Endothelial cell of umbilical vein (primary cell): ENCODE data around the gene AFP. TPM values are rescaled to one million over a fixed set of nuclear protein-coding genes. Genes with fewer than 3 reads are reported as not detected.

ENCODE experiments used
- BruUV-seq: library from RNA; stranded (reverse); fragments of 400-500 nt; replicated peaks from 2 replicates; lab custom pipeline; 2021; lab: Mats Ljungman, UMichigan
- CTCF ChIA-PET: fragments of 300-600, 350-600 bp; sonication (Branson Sonifier 250); formaldehyde crosslinking; loops from one replicate; lab custom pipeline; 2021; ENCODE audit warnings: antibody characterized with exemption, inconsistent platforms; lab: Charles Lee
- POLR2A ChIA-PET: fragments of 300-600, 350-600 bp; sonication (Branson Sonifier 250); formaldehyde crosslinking; loops from one replicate; lab custom pipeline; 2021; ENCODE audit warnings: antibody characterized with exemption, inconsistent platforms; lab: Charles Lee
- DNase-seq: peaks from one replicate; pipeline ENCODE4 v3.0.0-alpha.2; 2011; ENCODE audit warnings: low read depth, low spot score
- FAIRE-seq: peaks from 2 replicates; lab custom pipeline; 2011; peaks lifted over from hg19 to GRCh38; lab: Jason Lieb, UNC
- H2AFZ ChIP-seq: 2 replicates; pipeline ENCODE4 v1.6.0; 2012; ENCODE audit warnings: low read depth, low read length, control low read depth, inconsistent platforms
- H3K27ac ChIP-seq: 2 replicates; pipeline ENCODE4 v1.5.1; 2011; ENCODE audit warnings: low read depth, mild to moderate bottlenecking, control low read depth, low read length, moderate library complexity; ENCODE audit not compliant: insufficient read depth
- H3K27me3 ChIP-seq, 2 experiments: 2 replicates each; pipeline versions ENCODE4 v1.6.0 to v1.6.1; 2011; ENCODE audit warnings: low read length in 2 of 2, mixed read lengths in 1 of 2; ENCODE audit not compliant: control insufficient read depth in 2 of 2, insufficient read depth in 2 of 2
- H3K36me3 ChIP-seq, 2 experiments: 2 replicates in 1 of 2; 3 replicates in 1 of 2; pipeline ENCODE4 v1.5.1; 2011; ENCODE audit warnings: low read length in 2 of 2, mild to moderate bottlenecking in 1 of 2, moderate library complexity in 1 of 2; ENCODE audit not compliant: control insufficient read depth in 2 of 2, insufficient read depth in 2 of 2; ENCODE audit errors: extremely low read depth in 1 of 2
- H3K4me1 ChIP-seq: 3 replicates; pipeline ENCODE4 v1.5.1; 2011; ENCODE audit warnings: mild to moderate bottlenecking, low read length; ENCODE audit not compliant: control insufficient read depth, insufficient read depth; ENCODE audit errors: extremely low read depth
- H3K4me2 ChIP-seq: 2 replicates; pipeline ENCODE4 v1.6.1; 2011; ENCODE audit warnings: low read length, control low read depth, mixed read lengths; ENCODE audit not compliant: insufficient read depth
- H3K4me3 ChIP-seq, 3 experiments: fragments of 200-600 bp in 1 of 3; sonication (generic), shearing (Covaris generic) in 1 of 3; replicated peaks in 1 of 3; 2 replicates each; pipeline ENCODE4 v1.5.1; 2011 to 2016; ENCODE audit warnings: control low read depth in 3 of 3, low read length in 3 of 3, mild to moderate bottlenecking in 2 of 3, inconsistent platforms in 1 of 3, low read depth in 1 of 3, moderate library complexity in 1 of 3; ENCODE audit not compliant: insufficient read depth in 1 of 3
- H3K79me2 ChIP-seq: 2 replicates; pipeline ENCODE4 v1.6.0; 2012; ENCODE audit warnings: low read length, inconsistent platforms; ENCODE audit not compliant: control insufficient read depth, insufficient read depth
- H3K9ac ChIP-seq: replicated peaks from 2 replicates; pipeline ENCODE3; 2011; ENCODE audit warnings: low read length, control low read depth; ENCODE audit not compliant: insufficient read depth; ENCODE audit errors: extremely low read depth
- H3K9me1 ChIP-seq: replicated peaks from 3 replicates; pipeline ENCODE4 v1.6.0; 2011; ENCODE audit warnings: mild to moderate bottlenecking, low read length; ENCODE audit not compliant: control insufficient read depth, insufficient read depth; ENCODE audit errors: extremely low read depth
- H3K9me3 ChIP-seq: replicated peaks from 2 replicates; pipeline ENCODE4 v1.5.1; 2012; ENCODE audit warnings: low read length, inconsistent platforms; ENCODE audit not compliant: control insufficient read depth, insufficient read depth
- H4K20me1 ChIP-seq: replicated peaks from 2 replicates; pipeline ENCODE3; 2011; ENCODE audit warnings: mild to moderate bottlenecking, low read length; ENCODE audit not compliant: control insufficient read depth, insufficient read depth; ENCODE audit errors: extremely low read depth
- EZH2 ChIP-seq: IDR thresholded peaks from 2 replicates; pipeline ENCODE4 v1.6.1; 2012; ENCODE audit warnings: borderline replicate concordance, low read depth, mild to moderate bottlenecking, moderate library complexity, low read length, inconsistent platforms; ENCODE audit not compliant: severe bottlenecking
- FOS ChIP-seq: IDR thresholded peaks from 2 replicates; pipeline ENCODE4 v1.6.1; 2011; ENCODE audit warnings: mild to moderate bottlenecking, low read length, moderate library complexity, borderline replicate concordance; ENCODE audit not compliant: insufficient read depth
- GATA2 ChIP-seq: IDR thresholded peaks from 2 replicates; pipeline ENCODE4 v1.7.0; 2011; ENCODE audit warnings: low read depth, mild to moderate bottlenecking, moderate library complexity, mixed read lengths, low read length; ENCODE audit not compliant: insufficient read length, insufficient read depth
- JUN ChIP-seq: IDR thresholded peaks from 2 replicates; pipeline ENCODE4 v1.6.1; 2011; ENCODE audit warnings: borderline replicate concordance, low read depth; ENCODE audit not compliant: insufficient read length, insufficient read depth
- MYC ChIP-seq: IDR thresholded peaks from one replicate; pipeline ENCODE4 v1.6.1; 2011; ENCODE audit warnings: mild to moderate bottlenecking, low read depth, low read length
- POLR2A ChIP-seq: IDR thresholded peaks from 2 replicates; pipeline ENCODE4 v1.6.1; 2012; ENCODE audit warnings: low read depth, mild to moderate bottlenecking, control low read depth, low read length
- POLR2AphosphoS5 ChIP-seq: IDR thresholded peaks from 2 replicates; pipeline ENCODE4 v1.6.1; 2012; ENCODE audit warnings: low read depth, mild to moderate bottlenecking, control low read depth, low read length, moderate library complexity; ENCODE audit not compliant: insufficient read depth
- dilution Hi-C: fragments of 300-500 bp; cut with MboI; formaldehyde crosslinking; loops from one replicate; pipeline ENCODE4 v1.15.0; 2019; ENCODE audit warnings: low sequenced_read_pairs; ENCODE audit not compliant: extremely low pct_ligation_motif_present
- intact Hi-C: fragments of 100-400 bp; cut with micrococcal nuclease; formaldehyde crosslinking; loops from one replicate; pipeline ENCODE4 v1.10.0; 2022
- polyA plus RNA-seq, 4 experiments: library from polyadenylated mRNA; depleted of rRNA in 3 of 4; stranded (reverse) in 3 of 4; unstranded in 1 of 4; fragments of >200 nt; gene quantifications; 2 replicates each; pipeline versions ENCODE4 v1.2.1 to v1.2.3, GENCODE V29; 2011 to 2012; ENCODE audit warnings: missing spikeins in 1 of 4
- total RNA-seq: library from RNA; stranded (reverse); gene quantifications from 2 replicates; pipeline ENCODE4 v1.2.3, GENCODE V29; 2021
- TF ChIP-seq, protein P1 (sequence below): IDR thresholded peaks from 2 replicates; pipeline ENCODE4 v1.6.1; 2011; ENCODE audit not compliant: insufficient read depth, insufficient read length
- TF ChIP-seq, protein P2 (sequence below), 2 donors: IDR thresholded peaks; 1 replicate in 1 of 2; 2 replicates in 1 of 2; pipeline ENCODE4 v1.5.1; 2011; ENCODE audit warnings: low read length in 2 of 2, mild to moderate bottlenecking in 2 of 2, moderate library complexity in 2 of 2, control low read depth in 1 of 2, inconsistent platforms in 1 of 2, low read depth in 1 of 2; ENCODE audit not compliant: insufficient read depth in 1 of 2; ENCODE audit errors: extremely low read depth in 1 of 2

Gene AFP
- total and polyA plus RNA-seq, 2 donors (not counting 3 experiments of a cell fraction or from before 2014, with no cell fraction given) = not detected

DNA sequence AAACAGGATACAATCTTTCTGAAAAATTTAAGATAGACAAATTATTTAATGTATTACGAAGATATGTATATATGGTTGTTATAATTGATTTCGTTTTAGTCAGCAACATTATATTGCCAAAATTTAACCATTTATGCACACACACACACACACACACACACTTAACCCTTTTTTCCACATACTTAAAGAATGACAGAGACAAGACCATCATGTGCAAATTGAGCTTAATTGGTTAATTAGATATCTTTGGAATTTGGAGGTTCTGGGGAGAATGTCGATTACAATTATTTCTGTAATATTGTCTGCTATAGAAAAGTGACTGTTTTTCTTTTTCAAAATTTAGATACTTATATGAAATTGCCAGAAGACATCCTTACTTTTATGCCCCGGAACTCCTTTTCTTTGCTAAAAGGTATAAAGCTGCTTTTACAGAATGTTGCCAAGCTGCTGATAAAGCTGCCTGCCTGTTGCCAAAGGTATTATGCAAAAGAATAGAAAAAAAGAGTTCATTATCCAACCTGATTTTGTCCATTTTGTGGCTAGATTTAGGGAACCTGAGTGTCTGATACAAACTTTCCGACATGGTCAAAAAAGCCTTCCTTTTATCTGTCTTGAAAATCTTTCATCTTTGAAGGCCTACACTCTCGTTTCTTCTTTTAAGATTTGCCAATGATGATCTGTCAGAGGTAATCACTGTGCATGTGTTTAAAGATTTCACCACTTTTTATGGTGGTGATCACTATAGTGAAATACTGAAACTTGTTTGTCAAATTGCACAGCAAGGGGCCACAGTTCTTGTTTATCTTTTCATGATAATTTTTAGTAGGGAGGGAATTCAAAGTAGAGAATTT, 26.8 kb upstream of the AFP start:
- Histone ChIP-seq H3K27ac (no peak overlapping the region), H3K79me2 (no peaks in the 10 kb centered on the region), H3K36me3 (no peaks in the 10 kb centered on the region), H3K4me1 (no peaks in the 10 kb centered on the region), H3K4me3 (no peak overlapping the region), H2AFZ (no peak overlapping the region), H3K9ac (no peak overlapping the region), H3K9me1 (no peaks in the 10 kb centered on the region), H4K20me1 (no peaks in the 10 kb centered on the region), H3K4me2 (no peak overlapping the region), H3K9me3 (no peaks in the 10 kb centered on the region), H3K27me3 (peaks cover 0 to 6% of the 10 kb centered on the region in 2 experiments)
- BruUV-seq = no TSS peak
- CTCF ChIA-PET = interaction anchor here (1.7 kb wide), 1 partner anchor 37 kb away, joined by 7 read pairs; no protein-coding TSS in a partner anchor
- TF ChIP-seq MYC (no peak), FOS (no peak), POLR2AphosphoS5 (no peak), EZH2 (no peak), JUN (no peak), GATA2 (no peak), POLR2A (no peak)
- TF ChIP-seq, protein P1, sequence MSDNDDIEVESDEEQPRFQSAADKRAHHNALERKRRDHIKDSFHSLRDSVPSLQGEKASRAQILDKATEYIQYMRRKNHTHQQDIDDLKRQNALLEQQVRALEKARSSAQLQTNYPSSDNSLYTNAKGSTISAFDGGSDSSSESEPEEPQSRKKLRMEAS = no peak
- TF ChIP-seq, protein P2, sequence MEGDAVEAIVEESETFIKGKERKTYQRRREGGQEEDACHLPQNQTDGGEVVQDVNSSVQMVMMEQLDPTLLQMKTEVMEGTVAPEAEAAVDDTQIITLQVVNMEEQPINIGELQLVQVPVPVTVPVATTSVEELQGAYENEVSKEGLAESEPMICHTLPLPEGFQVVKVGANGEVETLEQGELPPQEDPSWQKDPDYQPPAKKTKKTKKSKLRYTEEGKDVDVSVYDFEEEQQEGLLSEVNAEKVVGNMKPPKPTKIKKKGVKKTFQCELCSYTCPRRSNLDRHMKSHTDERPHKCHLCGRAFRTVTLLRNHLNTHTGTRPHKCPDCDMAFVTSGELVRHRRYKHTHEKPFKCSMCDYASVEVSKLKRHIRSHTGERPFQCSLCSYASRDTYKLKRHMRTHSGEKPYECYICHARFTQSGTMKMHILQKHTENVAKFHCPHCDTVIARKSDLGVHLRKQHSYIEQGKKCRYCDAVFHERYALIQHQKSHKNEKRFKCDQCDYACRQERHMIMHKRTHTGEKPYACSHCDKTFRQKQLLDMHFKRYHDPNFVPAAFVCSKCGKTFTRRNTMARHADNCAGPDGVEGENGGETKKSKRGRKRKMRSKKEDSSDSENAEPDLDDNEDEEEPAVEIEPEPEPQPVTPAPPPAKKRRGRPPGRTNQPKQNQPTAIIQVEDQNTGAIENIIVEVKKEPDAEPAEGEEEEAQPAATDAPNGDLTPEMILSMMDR (IDR thresholded peaks at IDR 0.05; ENCODE audit: extremely low read depth in 1 of 2, insufficient read depth in 1 of 2, low read depth in 1 of 2, low read length in 2 of 2) = no peak
- intact Hi-C loops (no loop called here), dilution Hi-C loops (no loop called here)
- FAIRE-seq = no peak
- POLR2A ChIA-PET = no interaction called here
- DNase-seq = no peak
